Muscle layer of colon (tissue), 2 donors: ENCODE measurements around the gene ENGASE.
"Not testable (repeated sequence)": the region's sequence is repeated elsewhere in the genome, so short reads cannot be mapped to it uniquely, and the experiment has no call there.

Experiments
- H3K27ac ChIP-seq: one replicate; pipeline ENCODE4 v1.7.0; 2013; ENCODE audit warnings: low read depth, mild to moderate bottlenecking, low read length, moderate library complexity
- H3K27me3 ChIP-seq, 2 donors: one replicate each; pipeline ENCODE4 v1.7.0; 2013; ENCODE audit warnings: low read length in 2 of 2, mild to moderate bottlenecking in 2 of 2; ENCODE audit not compliant: insufficient read depth in 2 of 2, control insufficient read depth in 1 of 2
- H3K36me3 ChIP-seq: one replicate; pipeline ENCODE4 v1.7.0; 2013; ENCODE audit warnings: mild to moderate bottlenecking, low read length; ENCODE audit not compliant: insufficient read depth
- H3K4me1 ChIP-seq: one replicate; pipeline ENCODE4 v1.7.0; 2013; ENCODE audit warnings: mild to moderate bottlenecking, low read length; ENCODE audit not compliant: insufficient read depth
- H3K4me3 ChIP-seq, 2 donors: one replicate each; pipeline ENCODE4 v1.7.0; 2013; ENCODE audit warnings: low read length in 2 of 2, low read depth in 1 of 2, mild to moderate bottlenecking in 1 of 2, moderate library complexity in 1 of 2
- H3K9ac ChIP-seq: one replicate; pipeline ENCODE4 v1.7.0; 2013; ENCODE audit warnings: low read length
- H3K9me3 ChIP-seq: one replicate; pipeline ENCODE4 v1.7.0; 2013; ENCODE audit warnings: mild to moderate bottlenecking, low read length
- donor health status: abdominal sarcoma.
- donor health status: Adenocarcinoma of cecum.

The ENGASE gene

GRCh38 chr17:79065105-79065670 is 9.4 kb upstream of the ENGASE start:
- Histone ChIP-seq H3K9ac (no peak overlapping the region), H3K9me3 (no peaks in the 10 kb centered on the region), H3K27ac (no peak overlapping the region), H3K36me3 (no peaks in the 10 kb centered on the region), H3K4me1 (no peaks in the 10 kb centered on the region), H3K4me3 (no peak overlapping the region), H3K27me3 (no peaks in the 10 kb centered on the region)

- Histone ChIP-seq H3K9ac (no peak overlapping the region), H3K27me3 (no peaks in the 10 kb centered on the region), H3K4me1 (no peaks in the 10 kb centered on the region), H3K4me3 (no peak overlapping the region), H3K36me3 (no peaks in the 10 kb centered on the region), H3K27ac (no peak overlapping the region), H3K9me3 (no peaks in the 10 kb centered on the region)
These were observed 7.7 kb upstream of the ENGASE start for GRCh38 chr17:79066963-79067362.

GRCh38 chr17:79070266-79070880 is 4.3 kb upstream of the ENGASE start:
- Histone ChIP-seq H3K4me1 (peaks cover under 1% of the 10 kb centered on the region), H3K9ac (no peak overlapping the region), H3K9me3 (no peaks in the 10 kb centered on the region), H3K4me3 (no peak overlapping the region), H3K36me3 (no peaks in the 10 kb centered on the region), H3K27me3 (no peaks in the 10 kb centered on the region), H3K27ac (no peak overlapping the region)

GRCh38 chr17:79071161-79071740 is 3.4 kb upstream of the ENGASE start:
- Histone ChIP-seq H3K9me3 (no peaks in the 10 kb centered on the region), H3K9ac (no peak overlapping the region), H3K4me1 (peaks cover 10% of the 10 kb centered on the region), H3K27ac (no peak overlapping the region), H3K4me3 (no peak overlapping the region), H3K36me3 (no peaks in the 10 kb centered on the region), H3K27me3 (no peaks in the 10 kb centered on the region)

GRCh38 chr17:79072544-79072943 is 2.1 kb upstream of the ENGASE start:
- H3K9ac ChIP-seq, result no peak overlapping the region
- H3K9me3 ChIP-seq, result no peaks in the 10 kb centered on the region
- H3K4me3 ChIP-seq, result no peak overlapping the region
- no peak overlapping the region for H3K27ac ChIP-seq
- H3K27me3 ChIP-seq, result no peaks in the 10 kb centered on the region
- no peaks in the 10 kb centered on the region for H3K36me3 ChIP-seq
- peaks cover 11% of the 10 kb centered on the region for H3K4me1 ChIP-seq

- Histone ChIP-seq H3K9me3 (no peaks in the 10 kb centered on the region), H3K27me3 (no peaks in the 10 kb centered on the region), H3K4me1 (peaks cover 11% of the 10 kb centered on the region), H3K9ac (no peak overlapping the region), H3K4me3 (no peak overlapping the region), H3K36me3 (peaks cover under 1% of the 10 kb centered on the region), H3K27ac (no peak overlapping the region)
These were observed 1.5 kb upstream of the ENGASE start for GRCh38 chr17:79073016-79073705.

GRCh38 chr17:79073706-79074088 is 927 bp upstream of the ENGASE start:
- H3K36me3 ChIP-seq, result peaks cover 6% of the 10 kb centered on the region
- no peak overlapping the region for H3K9ac ChIP-seq
- no peaks in the 10 kb centered on the region for H3K9me3 ChIP-seq
- H3K4me3 ChIP-seq, result no peak overlapping the region
- no peaks in the 10 kb centered on the region for H3K27me3 ChIP-seq
- peaks cover 11% of the 10 kb centered on the region for H3K4me1 ChIP-seq
- no peak overlapping the region for H3K27ac ChIP-seq

- Histone ChIP-seq H3K36me3 (peaks cover 10% of the 10 kb centered on the region), H3K27ac (peak overlapping the region; percentile 61), H3K4me3 (peak overlapping the region; percentile 39 to 62), H3K4me1 (peaks cover 11% of the 10 kb centered on the region)
- not testable (repeated sequence) for H3K9me3 ChIP-seq, H3K9ac ChIP-seq, H3K27me3 ChIP-seq
These were observed 439 bp upstream of the ENGASE start for GRCh38 chr17:79074121-79074648.

GRCh38 chr17:79075446-79075750 is 774 bp downstream of the ENGASE start:
- Histone ChIP-seq H3K9me3 (no peaks in the 10 kb centered on the region), H3K4me1 (peaks cover 11% of the 10 kb centered on the region)

GRCh38 chr17:79075861-79076406 is 1.3 kb downstream of the ENGASE start:
- Histone ChIP-seq H3K4me1 (peaks cover 11% of the 10 kb centered on the region), H3K9ac (peak overlapping the region; percentile 65), H3K36me3 (peaks cover 25% of the 10 kb centered on the region), H3K27ac (no peak overlapping the region), H3K4me3 (peak overlapping the region in 1 of 2 donors; percentile 64), H3K27me3 (no peaks in the 10 kb centered on the region), H3K9me3 (no peaks in the 10 kb centered on the region)

More at GRCh38 chr17:79075446-79075750, 774 bp downstream of the ENGASE start:
- Histone ChIP-seq H3K9ac (peak overlapping the region; percentile 65), H3K36me3 (peaks cover 21% of the 10 kb centered on the region), H3K4me3 (peak overlapping the region; percentile 62 to 64), H3K27me3 (no peaks in the 10 kb centered on the region), H3K27ac (peak overlapping the region; percentile 60)

GRCh38 chr17:79077587-79077986 is 3.0 kb downstream of the ENGASE start:
- H3K4me1 ChIP-seq, result peaks cover 11% of the 10 kb centered on the region
- no peaks in the 10 kb centered on the region for H3K9me3 ChIP-seq
- no peak overlapping the region for H3K4me3 ChIP-seq
- H3K27ac ChIP-seq, result no peak overlapping the region
- no peak overlapping the region for H3K9ac ChIP-seq
- H3K36me3 ChIP-seq, result peaks cover 25% of the 10 kb centered on the region
- no peaks in the 10 kb centered on the region for H3K27me3 ChIP-seq
